EH (cell line): ENCODE data around the gene PTH1R.
A peak's percentile ranks its signal among the peaks of the same experiment; 100 is the strongest.

Source experiments
- DNase-seq: peaks from one replicate; pipeline ENCODE4 v3.0.0-alpha.2; 2015; ENCODE audit warnings: low read depth

Gene PTH1R

GRCh38 chr3:46849686-46850467, 27.6 kb upstream of the PTH1R start:
- DNase-seq: no peak

GRCh38 chr3:46850468-46850779, 27.1 kb upstream of the PTH1R start:
- no peak for DNase-seq

GRCh38 chr3:46851364-46852333, 25.9 kb upstream of the PTH1R start:
- DNase-seq: no peak

GRCh38 chr3:46852334-46852720, 25.2 kb upstream of the PTH1R start:
- DNase-seq: no peak

- no peak for DNase-seq
Observed at GRCh38 chr3:46852839-46853355, 24.6 kb upstream of the PTH1R start.

- DNase-seq: no peak
Observed at GRCh38 chr3:46853441-46854415, 23.8 kb upstream of the PTH1R start.

- DNase-seq: no peak
Observed at GRCh38 chr3:46854555-46854991, 22.9 kb upstream of the PTH1R start.

- no peak for DNase-seq
Observed at GRCh38 chr3:46856576-46857471, 20.7 kb upstream of the PTH1R start.

- no peak for DNase-seq
Observed at GRCh38 chr3:46857485-46858341, 19.8 kb upstream of the PTH1R start.

GRCh38 chr3:46858456-46858855, 19.1 kb upstream of the PTH1R start:
- no peak for DNase-seq

GRCh38 chr3:46859001-46859710, 18.4 kb upstream of the PTH1R start:
- DNase-seq: no peak

GRCh38 chr3:46860017-46860809, 17.3 kb upstream of the PTH1R start:
- DNase-seq: no peak

- DNase-seq: no peak
Observed at GRCh38 chr3:46860810-46861604, 16.5 kb upstream of the PTH1R start.

- DNase-seq: no peak
Observed at GRCh38 chr3:46861605-46862368, 15.7 kb upstream of the PTH1R start.

GRCh38 chr3:46862369-46863025, 15.0 kb upstream of the PTH1R start:
- DNase-seq: peak; percentile 43

GRCh38 chr3:46863261-46863782, 14.2 kb upstream of the PTH1R start, which contains the start of gene MYL3:
MYL3 (minus strand) TSS chr3:46863444; CDS start chr3:46863390, 54 bp downstream.
- no peak for DNase-seq
